Measurements from ENCODE around the gene PRELID3B.

PRELID3B gene

GRCh38 chr20:59032023-59032712 lies 10.4 kb downstream of the PRELID3B start, which contains the start of gene ATP5F1E:
Gene ATP5F1E, minus strand, starts transcription at chr20:59032335. Its CDS starts 84 bp downstream, at chr20:59032251.
- intact Hi-C loops (cut with DNase I), result loop anchor here (1.0 to 5.0 kb wide), 2 partner anchors 10 to 50 kb away; partner anchors contain the start of genes NELFCD and PRELID3B
- DNase-seq, result peak; percentile 89 to 99 (median 97)

GRCh38 chr20:59031564-59032022 lies 11.0 kb downstream of the PRELID3B start:
- no peak for DNase-seq
- intact Hi-C loops (cut with DNase I), result loop anchor here (1.0 to 5.0 kb wide), 2 partner anchors 11 to 49 kb away; partner anchors contain the start of genes NELFCD and PRELID3B

GRCh38 chr20:59030911-59031563 lies 11.5 kb downstream of the PRELID3B start:
- DNase-seq, result no peak
- intact Hi-C loops (cut with DNase I), result loop anchor here (5.0 kb wide), 1 partner anchor 49 kb away; the partner anchor contains the start of gene NELFCD

GRCh38 chr20:59028812-59029211 lies 13.8 kb downstream of the PRELID3B start:
- intact Hi-C loops (cut with DNase I), result no loop called here
- DNase-seq, result no peak

- DNase-seq, result no peak
- intact Hi-C loops (cut with DNase I), result no loop called here
These were observed 14.8 kb downstream of the PRELID3B start for GRCh38 chr20:59027741-59028320.

GRCh38 chr20:59026904-59027740 lies 15.5 kb downstream of the PRELID3B start:
- intact Hi-C loops (cut with DNase I), result no loop called here
- DNase-seq, result no peak

- intact Hi-C loops (cut with DNase I), result no loop called here
- peak in 2 of 42 donors; percentile 24 to 28 for DNase-seq
These were observed 17.1 kb downstream of the PRELID3B start for GRCh38 chr20:59025511-59025910.

GRCh38 chr20:59025086-59025485 lies 17.5 kb downstream of the PRELID3B start:
- intact Hi-C loops (cut with DNase I), result no loop called here
- DNase-seq, result peak in 2 of 42 donors; percentile 33 to 38

GRCh38 chr20:59024111-59024530 lies 18.5 kb downstream of the PRELID3B start:
- intact Hi-C loops (cut with DNase I), result no loop called here
- DNase-seq, result peak in 4 of 42 donors; percentile 4 to 35 (median 18)

- intact Hi-C loops (cut with DNase I), result no loop called here
- peak in 3 of 42 donors; percentile 3 to 24 (median 16) for DNase-seq
These were observed 19.0 kb downstream of the PRELID3B start for GRCh38 chr20:59023616-59024015.

- intact Hi-C loops (cut with DNase I), result no loop called here
- DNase-seq, result peak in 4 of 42 donors; percentile 0 to 28 (median 12)
These were observed 19.8 kb downstream of the PRELID3B start for GRCh38 chr20:59022754-59023153.

GRCh38 chr20:59020938-59021551 lies 21.5 kb downstream of the PRELID3B start:
- peak in 4 of 42 donors; percentile 7 to 37 (median 21) for DNase-seq
- intact Hi-C loops (cut with DNase I), result no loop called here

- peak in 2 of 42 donors; percentile 1 to 35 for DNase-seq
- intact Hi-C loops (cut with DNase I), result no loop called here
These were observed 23.4 kb downstream of the PRELID3B start, which contains the start of gene TUBB1 for GRCh38 chr20:59019217-59019616. Gene TUBB1, plus strand, starts transcription at chr20:59019429. Its CDS starts 94 bp downstream, at chr20:59019523.

- DNase-seq, result peak in 3 of 42 donors; percentile 4 to 6 (median 5)
- intact Hi-C loops (cut with DNase I), result no loop called here
These were observed 23.8 kb downstream of the PRELID3B start for GRCh38 chr20:59018817-59019216.

- peak in 5 of 42 donors; percentile 1 to 25 (median 6) for DNase-seq
- intact Hi-C loops (cut with DNase I), result no loop called here
These were observed 24.9 kb downstream of the PRELID3B start for GRCh38 chr20:59017493-59018231.

- intact Hi-C loops (cut with DNase I), result no loop called here
- DNase-seq, result peak in 3 of 42 donors; percentile 1 to 26 (median 4)
These were observed 25.6 kb downstream of the PRELID3B start for GRCh38 chr20:59016795-59017492.
